ENCODE results near the gene GTPBP6.
"Not testable (repeated sequence)": the region's sequence is repeated elsewhere in the genome, so short reads cannot be mapped to it uniquely, and the experiment has no call there.

GTPBP6 gene

DNA sequence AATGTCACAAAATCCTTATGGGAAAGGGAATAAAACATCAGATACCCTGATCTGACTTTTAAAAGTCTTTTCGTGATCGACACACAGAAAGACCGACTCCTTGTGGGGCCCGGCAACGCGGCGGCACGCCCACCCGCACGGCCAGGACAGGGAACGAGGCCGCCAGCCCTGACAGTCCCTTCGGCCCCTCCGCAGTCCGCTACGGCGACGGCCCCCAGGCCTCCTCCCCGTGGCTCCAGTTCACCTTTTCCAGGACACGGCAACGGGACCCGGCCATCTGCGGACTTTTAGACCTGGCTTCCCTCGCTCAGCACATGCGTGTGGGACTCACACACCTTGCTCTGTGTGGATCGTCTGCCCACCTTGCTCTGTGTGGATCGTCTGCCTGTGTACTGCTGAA lies 33.6 kb upstream of the GTPBP6 start:
- no peak for DNase-seq (ENCODE audit: low spot score)

DNA sequence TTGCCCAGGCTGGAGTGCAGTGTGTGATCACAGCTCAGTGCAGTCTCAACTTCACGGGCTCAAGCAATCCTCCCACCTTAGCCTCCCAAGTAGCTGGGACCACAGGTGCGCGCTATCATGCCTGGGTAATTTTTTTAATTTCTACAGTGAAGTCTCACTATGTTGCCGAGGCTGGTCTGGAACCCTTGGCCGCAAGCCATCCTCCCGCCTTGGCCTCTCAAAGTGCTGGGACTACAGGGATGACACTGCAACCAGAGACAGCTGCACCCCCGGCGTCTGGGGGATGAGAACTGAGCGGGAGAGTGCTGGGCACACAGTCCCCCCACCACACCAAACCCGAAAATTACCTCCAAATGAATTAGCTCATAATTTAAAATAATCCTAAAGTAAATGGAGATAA lies 33.1 kb upstream of the GTPBP6 start:
- DNase-seq (ENCODE audit: low spot score): no peak

DNA sequence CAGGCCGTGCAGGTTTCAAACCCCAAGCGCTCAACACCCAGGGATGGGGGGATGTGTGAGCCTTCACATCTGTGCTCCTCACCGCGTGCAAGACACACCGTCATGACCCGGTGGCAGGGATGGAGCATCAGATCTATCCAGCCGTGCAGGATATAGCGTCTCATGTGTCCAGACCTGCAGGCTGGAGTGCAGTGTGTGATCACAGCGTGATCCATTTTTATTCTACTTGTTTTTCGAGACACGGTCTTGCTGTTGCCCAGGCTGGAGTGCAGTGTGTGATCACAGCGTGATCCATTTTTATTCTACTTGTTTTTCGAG lies 32.7 kb upstream of the GTPBP6 start:
- not testable (repeated sequence) for DNase-seq (ENCODE audit: low spot score)

GRCh38 chrX:350534-351323 lies 32.1 kb upstream of the GTPBP6 start:
- DNase-seq (ENCODE audit: low spot score): no peak

DNA sequence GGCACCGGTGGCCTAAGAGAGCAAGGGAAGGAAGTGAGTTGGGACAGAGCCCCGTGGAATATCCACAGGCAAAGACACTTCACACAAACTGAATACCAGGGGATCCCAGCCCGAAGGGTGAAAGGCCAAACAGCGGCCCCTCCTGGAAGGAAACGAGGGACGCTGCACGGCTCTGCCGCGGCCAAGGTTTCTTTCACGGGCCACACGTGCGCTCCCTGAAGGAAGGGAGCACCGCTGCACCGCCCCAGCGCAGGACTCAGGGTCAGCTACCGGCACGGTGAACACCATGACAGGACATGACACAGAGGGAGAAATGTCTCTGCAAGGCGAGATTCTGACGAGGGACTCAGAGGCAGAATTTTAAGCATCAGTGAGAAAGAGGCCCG lies 31.5 kb upstream of the GTPBP6 start:
- DNase-seq (ENCODE audit: low spot score): no peak

- DNase-seq (ENCODE audit: low spot score): no peak
These were observed 31.1 kb upstream of the GTPBP6 start for GRCh38 chrX:349702-350101.

- no peak for DNase-seq (ENCODE audit: low spot score)
These were observed 30.6 kb upstream of the GTPBP6 start for GRCh38 chrX:349196-349595.

GRCh38 chrX:348461-349117 lies 30.0 kb upstream of the GTPBP6 start:
- no peak for DNase-seq (ENCODE audit: low spot score)

DNA sequence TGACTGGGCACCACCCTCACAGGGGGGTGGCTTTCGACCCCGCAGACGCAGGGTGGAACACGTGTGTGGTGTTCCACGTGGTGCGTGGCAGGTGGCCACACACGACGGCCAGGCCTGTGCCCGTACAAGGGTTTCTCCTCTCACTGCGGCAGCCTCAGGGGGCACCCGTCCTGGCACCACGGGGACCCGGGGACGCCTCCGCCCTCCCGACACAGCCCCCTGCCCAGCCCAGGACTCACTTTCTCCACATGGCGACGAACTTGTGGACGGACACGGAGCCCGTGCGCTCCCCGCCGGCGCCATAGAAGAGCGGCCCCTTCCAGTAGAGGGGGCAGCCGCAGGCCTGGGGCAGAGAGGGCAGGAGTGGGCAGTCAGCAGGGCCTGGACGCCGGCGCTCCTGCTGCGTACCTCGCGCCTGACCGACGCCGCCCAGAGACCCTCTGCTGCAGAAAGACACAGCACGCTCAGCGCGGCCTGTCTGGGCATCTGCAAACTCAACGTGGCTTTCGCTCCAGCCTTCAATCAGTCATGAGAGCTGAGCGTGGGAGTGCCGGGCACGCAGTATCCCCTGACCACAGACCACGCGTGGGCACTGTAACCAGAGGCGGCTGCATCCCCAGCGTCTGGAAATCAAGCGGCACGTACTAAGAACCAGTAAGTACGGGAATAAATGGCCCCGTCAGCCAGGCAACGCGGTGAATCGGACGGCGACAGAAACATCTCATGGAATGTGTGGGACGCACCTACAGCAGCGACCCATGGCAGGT lies 28.9 kb upstream of the GTPBP6 start:
- DNase-seq (ENCODE audit: low spot score): no peak

DNA sequence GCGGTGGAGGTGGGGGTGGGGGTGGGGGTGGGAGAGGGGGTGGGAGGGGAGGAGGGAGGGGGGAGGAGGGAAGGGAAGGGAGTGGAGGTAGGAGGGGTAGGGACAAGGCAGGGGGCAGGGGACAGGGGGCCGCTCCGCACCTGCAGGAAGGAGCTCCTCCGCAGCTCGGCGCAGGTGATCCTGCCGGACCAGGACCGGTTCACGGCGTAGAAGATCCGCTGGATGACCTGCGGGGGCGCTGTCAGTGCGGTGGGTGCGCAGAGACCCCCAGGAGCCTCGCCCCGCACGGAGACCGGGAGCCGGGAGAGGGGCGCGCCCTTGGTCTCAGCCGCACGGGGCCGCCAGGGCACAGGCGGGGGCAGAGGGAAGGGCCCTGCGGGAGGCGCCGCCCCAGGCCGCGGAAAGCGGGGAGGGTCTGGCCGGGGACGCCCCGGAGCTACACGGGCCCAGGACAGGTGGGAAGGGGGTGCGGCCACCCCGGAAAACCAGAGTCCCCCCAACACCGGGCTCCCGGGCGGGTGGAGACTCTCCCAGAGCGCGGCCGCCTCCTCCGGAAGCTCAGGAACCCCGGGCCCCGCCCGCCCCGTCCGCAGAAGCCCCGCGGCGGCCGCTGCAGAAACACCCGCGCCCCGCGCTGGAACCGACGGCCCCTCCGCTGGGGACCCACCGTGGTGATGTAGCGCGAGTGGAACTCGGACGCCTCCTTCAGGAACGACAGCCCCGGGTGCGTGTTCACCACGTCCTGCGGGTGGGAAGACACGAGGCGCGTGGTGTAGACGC lies 27.6 kb upstream of the GTPBP6 start:
- no peak for DNase-seq (ENCODE audit: low spot score)

DNA sequence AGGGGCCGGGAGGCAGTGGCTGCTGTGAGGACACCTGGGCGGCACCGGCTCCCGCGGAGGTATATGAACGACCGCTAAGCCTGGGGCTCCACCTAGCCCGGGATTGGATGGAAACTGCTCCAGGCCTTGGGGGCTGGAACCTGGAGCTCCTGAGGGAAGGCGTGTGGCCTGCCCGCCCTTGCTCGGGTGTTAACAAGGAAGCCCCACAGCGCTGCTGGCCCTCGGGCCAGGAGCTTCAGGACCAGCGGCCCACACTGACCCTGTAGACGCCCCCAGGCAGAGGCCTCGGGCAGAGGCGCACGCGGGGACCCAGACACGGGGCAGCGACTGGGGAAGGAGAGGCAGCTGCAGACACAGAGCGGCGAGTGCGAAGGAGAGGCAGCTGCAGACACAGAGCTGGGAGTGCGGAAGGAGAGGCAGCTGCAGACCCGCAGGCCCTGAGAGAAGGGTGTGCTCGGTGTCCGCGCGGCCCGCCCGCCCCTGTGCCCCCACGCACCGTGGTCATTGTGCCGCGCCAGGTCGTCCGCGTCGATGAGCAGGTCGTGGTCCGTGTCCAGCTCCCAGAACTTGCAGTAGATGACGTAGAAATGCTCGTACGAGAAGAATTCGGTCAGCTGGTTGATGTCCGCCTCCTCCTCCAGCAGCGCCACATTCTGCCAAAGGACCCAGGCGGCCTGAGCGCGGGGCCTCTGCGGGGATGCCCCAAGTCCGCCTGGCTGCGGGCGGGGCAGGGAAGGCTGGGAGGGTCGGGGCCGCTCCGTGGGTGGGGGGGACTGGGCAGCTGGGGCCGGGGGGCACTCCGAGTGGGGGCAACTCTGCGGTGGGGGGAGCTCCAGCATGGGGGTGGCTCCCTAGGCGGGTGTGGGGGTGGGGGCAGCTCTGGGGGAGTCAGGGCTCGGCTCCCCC lies 26.7 kb upstream of the GTPBP6 start:
- no peak for DNase-seq (ENCODE audit: low spot score)

GRCh38 chrX:344371-344901 lies 25.8 kb upstream of the GTPBP6 start:
- DNase-seq (ENCODE audit: low spot score): no peak

DNA sequence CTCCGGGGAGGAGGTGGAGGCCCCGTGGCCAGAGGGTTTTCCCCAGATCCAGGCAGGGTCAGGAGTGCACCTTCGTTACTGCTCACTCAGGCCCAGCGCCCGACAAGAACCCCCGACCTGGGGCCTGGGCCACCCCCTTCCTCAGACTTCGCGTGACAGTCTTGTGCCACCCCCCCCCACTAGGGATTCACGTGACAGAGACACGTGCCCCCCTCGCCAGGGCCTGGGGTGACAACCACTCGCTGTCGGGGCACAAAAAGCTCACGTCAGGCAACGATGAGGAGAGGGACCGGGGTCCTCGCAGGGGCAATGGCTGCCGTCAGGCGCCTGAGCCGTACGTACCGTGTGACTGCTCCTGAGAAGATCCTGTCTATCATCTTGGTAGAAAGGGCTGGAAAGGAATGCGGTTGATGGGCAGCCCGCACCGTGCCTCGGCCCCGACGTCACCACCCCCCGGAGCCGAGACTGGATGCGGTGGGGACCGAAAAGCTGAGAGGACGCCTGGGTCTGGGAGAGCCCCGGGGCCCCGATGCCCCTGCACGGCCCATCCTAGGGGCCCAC lies 23.0 kb upstream of the GTPBP6 start:
- DNase-seq (ENCODE audit: low spot score): no peak

DNA sequence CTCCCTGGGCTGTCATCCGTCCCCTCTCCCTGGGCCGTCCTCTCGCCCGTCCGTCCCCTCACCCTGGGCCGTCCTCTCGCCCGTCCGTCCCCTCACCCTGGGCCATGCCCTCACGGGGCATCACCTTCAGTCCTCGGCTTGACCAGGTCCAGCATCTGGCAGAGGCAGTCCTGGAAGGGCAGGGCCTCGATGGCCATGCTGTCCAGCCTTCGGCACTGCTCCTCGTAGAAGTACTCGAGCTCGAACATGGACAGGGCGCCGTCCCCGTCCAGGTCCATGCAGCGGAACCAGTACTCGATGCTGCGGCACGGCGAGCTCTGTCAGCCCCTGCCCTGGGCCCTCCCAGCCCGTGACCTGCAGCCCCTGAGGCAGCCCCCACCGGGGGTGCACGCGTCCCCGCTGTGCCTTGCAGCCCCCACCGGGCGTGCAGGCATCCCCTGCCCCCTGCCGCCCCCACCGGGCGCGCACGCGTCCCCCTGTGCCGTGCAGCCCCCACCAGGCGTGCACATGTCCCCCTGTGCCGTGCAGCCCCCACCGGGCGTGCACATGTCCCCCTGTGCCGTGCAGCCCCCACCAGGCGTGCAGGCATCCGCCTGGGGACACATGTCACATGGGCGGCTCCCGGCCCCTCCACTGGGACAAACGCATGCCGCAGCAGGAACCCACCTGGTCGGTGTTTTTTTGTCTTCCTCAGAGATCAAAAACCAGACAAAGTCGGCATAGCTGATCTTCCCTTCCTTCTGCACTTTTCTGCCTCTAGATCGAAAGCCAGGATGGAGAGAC lies 22.2 kb upstream of the GTPBP6 start:
- no peak for DNase-seq (ENCODE audit: low spot score)

DNA sequence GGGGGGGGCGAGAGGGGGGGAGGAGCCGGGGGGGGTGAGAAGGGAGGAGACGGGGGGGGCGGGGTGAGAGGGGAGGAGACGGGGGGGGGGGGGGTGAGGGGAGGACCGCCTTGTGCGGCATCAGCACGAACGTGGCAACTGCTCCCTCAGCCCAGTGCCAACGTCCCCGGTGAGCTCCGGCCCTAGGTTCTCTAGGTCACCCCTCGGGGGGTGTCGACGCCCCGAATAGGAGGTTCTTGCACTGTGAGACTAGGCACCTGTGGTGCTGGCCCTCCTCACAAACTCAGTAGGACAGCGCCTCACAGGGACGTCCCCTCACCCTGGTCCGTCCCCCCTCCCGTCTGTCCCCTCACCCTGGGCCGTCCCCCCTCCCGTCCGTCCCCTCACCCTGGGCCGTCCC lies 21.5 kb upstream of the GTPBP6 start:
- no peak for DNase-seq (ENCODE audit: low spot score)

GRCh38 chrX:338836-339400 lies 20.3 kb upstream of the GTPBP6 start:
- DNase-seq (ENCODE audit: low spot score): no peak

- DNase-seq (ENCODE audit: low spot score): no peak
These were observed 19.8 kb upstream of the GTPBP6 start for GRCh38 chrX:338281-338835.

DNA sequence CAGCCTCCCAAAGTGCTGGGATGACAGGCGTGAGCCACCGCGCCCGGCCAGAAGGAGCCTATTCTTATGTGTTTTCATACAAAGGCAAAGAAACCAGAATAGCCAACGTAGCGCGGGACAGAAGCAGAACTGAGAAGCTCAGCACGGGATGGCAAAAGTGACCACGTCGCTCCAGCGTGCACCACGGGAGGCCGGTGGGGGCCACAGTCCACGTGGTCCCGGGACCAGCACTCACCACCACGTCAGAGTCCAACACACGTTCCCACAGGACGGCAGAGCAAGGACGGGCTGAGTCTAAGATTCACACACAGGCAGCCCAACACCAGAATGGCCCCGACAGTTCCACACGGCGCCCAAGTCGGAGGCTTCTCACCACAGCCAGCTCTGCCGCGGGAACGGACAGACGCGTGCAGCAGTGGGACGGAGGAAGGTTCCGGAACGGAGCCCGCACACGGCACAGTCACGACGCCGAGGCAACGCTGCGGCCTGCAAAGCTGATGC lies 18.8 kb upstream of the GTPBP6 start:
- no peak for DNase-seq (ENCODE audit: low spot score)

GRCh38 chrX:336227-336626 lies 17.6 kb upstream of the GTPBP6 start:
- no peak for DNase-seq (ENCODE audit: low spot score)

All from HuH-7.5 (cell line).